HEK293T (cell line): Measurements from ENCODE around the gene GRAPL.
"Not testable (repeated sequence)": the region's sequence is repeated elsewhere in the genome, so short reads cannot be mapped to it uniquely, and the experiment has no call there.

Experiments
- CTCF ChIA-PET: fragments of 350-600 bp; formaldehyde crosslinking; extraction: SDS; loops from one replicate; lab custom pipeline; 2021; ENCODE audit warnings: antibody characterized with exemption, inconsistent platforms; lab: Yijun Ruan, JAX
- POLR2A ChIA-PET: fragments of 350-600 bp; formaldehyde crosslinking; extraction: SDS; loops from one replicate; lab custom pipeline; 2020; ENCODE audit warnings: antibody characterized with exemption, inconsistent platforms; lab: Yijun Ruan, JAX
- DNase-seq: peaks from one replicate; pipeline ENCODE4 v3.0.0; 2012; ENCODE audit warnings: mixed read lengths; ENCODE audit errors: extremely low spot score

Gene GRAPL

DNA sequence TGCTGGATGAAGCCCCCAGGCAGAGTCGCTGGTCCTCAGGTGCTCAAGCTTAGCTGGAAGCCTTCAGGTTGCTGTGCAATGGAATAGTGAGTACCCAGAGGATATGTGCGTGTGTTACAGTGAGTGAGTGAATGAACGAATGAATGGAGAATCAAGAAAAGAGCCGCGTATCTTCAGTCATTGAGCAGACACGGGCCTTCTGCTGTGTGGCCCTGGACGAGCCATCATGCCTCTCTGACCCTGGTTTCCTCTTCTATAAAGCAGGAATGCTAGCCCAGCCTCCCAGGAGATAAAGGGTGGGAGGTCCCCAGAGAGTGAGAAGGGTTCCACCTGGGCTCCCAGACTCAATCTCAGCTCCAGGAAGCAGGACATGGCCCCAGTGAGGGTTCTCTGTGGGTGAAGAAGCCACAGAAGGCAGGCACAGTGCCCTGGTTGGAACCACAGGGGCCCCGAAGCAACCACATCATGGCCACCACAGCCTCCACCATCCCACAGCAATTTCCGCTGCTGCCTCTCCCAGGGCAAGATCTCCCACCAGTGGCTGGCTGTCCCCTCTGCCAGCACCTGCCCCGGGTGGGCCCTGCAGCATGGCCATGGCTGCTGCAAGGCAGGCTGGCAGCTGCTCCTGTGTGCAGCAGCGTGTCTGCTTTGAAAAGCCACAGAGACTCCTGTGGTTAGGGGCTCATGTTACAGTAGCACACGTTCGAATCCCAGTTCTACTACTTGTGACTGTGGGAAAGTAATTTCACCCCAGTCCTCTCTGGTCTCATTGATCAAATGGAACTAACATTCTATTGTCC is 34.1 kb downstream of the GRAPL start:
- DNase-seq, POLR2A ChIA-PET, CTCF ChIA-PET: not testable (repeated sequence)

DNA sequence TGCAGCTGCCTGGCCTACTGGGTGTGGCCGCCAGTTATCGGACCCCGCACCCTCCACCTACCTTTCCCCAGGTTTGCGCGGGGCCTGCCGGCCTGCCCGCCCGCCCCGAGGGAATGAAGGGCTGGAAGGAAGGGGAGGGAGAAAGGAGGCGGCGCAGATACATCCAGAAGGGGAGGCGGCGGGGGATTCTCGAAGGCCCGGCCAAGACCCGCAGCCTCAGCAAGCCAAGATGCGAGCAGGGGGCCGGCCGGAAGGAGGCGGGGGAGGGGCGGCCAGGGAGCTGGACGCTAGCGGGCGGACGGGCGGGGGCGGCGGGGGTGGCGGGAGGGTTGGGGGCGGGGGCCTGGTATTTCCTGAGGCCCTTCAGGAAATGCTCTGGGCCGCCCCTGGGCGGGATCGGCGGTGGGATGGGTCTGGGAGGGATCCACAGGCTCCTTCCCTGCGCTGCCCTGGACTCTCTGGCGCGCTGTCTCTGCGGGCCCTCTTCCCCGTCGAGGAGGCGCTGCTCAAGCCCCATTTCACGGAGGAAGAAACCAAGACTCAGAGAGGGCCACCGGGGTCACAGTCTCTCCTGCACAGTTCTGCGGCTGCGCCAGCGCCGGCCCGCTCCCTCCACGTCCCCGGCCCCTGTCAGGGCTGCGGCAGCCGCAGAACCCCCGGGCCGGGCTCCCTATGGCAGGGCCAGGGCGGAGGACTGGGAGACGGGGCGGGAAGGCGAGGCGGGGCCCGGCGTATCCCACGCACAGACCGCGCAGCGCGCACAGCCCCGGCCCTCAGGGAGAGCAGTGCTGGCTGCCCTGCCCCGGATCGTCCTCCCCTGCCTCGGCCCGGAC is 35.2 kb downstream of the GRAPL start:
- POLR2A ChIA-PET, DNase-seq, CTCF ChIA-PET: not testable (repeated sequence)

DNA sequence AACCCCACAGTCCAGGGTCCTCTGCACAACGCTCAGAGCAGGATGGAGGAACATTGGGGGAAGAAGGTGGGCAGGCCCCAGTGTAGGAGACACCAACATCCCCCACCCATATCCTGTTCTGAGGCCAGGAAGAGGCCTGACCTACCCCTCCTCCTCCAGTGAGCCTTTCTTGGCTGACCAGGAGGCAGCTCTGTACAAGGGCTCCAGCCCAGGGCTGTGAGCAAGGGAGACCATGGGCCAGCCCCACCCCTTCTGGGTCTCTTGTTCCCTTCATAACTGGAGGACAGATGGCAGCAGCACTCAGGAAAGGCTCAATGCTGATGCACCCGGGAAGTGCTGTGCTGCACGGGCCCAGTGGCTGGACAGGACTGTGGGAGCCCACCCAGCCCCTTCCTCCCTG is 47.0 kb downstream of the GRAPL start:
- CTCF ChIA-PET, DNase-seq, POLR2A ChIA-PET: not testable (repeated sequence)

DNA sequence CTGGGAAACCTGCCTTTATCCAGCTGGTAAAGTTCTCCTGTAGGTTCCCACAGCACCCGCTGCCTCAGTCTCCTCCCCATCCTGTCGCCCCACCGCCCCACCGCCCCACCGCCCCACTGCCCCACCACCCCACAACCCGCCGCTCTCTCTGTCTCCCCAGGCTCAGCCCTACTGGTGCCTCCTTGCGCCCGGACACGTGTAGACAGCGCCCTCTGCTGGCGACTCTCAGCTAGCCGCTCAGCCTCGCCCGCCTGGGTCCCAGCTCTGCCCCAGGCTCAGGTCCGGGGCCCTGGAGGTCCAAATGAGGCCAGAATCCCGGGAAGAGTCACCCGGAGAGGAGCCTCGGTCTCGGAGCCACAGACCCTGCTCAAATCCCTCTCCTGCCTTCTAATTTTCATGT is 48.0 kb downstream of the GRAPL start:
- POLR2A ChIA-PET, CTCF ChIA-PET, DNase-seq: not testable (repeated sequence)

DNA sequence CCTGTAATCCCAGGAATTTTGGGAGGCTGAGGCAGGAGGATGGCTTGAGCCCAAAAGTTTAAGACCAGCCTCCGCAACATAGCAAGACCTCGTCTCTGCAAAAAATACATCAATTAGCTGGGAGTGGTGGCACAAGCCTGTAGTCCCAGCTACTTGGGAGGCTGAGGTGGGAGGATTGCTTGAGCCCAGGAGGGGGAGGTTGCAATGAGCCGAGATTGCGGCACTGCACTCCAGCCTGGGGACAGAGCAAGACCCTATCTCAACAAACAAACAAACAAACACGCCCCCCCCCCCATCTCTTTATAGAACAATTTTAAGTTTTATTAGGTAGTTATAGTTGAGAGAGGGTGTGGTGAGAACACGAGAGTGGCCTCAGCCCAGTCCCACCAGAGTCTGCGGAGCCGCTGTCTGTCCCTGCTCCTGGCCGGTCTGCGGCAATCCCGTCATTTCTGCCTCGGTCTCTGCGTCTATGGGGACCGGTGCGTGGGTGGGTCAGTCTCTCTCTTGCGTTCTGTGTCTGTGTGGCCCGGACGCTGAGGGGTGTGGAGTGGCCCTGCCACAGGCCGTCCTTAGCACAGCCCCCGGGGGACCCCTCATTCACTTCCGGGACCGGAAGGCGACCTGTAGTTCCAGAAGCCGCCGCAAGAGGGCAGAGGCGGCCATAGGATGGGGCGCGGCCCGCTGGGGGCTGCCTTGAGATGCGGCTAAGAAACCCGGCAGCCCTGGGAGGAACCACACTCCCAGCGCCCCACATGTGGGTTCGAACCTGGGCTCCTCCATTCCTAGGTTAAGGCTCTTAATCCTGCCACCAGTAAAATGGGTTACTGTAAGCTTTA is 53.9 kb downstream of the GRAPL start:
- POLR2A ChIA-PET, DNase-seq, CTCF ChIA-PET: not testable (repeated sequence)

DNA sequence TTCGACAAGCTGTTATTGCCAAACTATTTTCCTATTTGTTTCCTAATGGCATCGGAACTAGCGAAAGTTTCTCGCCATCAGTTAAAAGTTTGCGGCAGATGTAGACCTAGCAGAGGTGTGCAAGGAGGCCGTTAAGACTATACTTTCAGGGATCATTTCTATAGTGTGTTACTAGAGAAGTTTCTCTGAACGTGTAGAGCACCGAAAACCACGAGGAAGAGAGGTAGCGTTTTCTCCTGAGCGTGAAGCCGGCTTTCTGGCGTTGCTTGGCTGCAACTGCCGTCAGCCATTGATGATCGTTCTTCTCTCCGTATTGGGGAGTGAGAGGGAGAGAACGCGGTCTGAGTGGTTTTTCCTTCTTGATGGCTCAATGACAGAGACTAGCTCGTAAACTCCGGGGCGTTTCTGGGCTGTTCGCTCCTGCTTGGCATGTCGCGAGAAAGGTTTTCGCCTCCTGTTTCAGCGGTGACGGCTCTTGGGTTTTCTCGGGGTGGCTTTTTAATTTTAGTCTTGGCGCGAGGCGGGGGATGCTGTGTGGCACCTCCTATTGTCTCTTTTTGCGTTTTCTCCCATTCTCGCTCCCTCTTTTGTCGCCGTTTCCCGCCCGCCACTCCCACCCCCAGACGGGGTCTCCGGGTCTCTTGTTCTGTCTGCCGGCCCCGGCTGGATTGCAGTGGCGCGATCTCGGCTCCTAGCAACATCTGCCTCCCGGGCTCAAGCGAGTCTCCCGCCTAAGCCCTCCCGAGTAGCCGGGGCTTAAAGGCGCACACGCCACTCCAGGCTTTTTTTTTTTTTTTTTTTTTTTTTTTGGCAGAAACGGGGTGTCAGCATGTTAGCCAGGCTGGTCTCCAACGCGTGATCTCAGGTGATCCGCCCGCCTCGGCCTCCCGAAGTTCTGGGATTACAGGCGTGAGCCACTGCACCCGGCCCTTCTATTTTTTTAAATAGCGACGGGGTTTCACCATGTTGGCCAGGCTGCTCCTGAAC is 60.8 kb downstream of the GRAPL start:
- CTCF ChIA-PET, POLR2A ChIA-PET, DNase-seq: not testable (repeated sequence)

DNA sequence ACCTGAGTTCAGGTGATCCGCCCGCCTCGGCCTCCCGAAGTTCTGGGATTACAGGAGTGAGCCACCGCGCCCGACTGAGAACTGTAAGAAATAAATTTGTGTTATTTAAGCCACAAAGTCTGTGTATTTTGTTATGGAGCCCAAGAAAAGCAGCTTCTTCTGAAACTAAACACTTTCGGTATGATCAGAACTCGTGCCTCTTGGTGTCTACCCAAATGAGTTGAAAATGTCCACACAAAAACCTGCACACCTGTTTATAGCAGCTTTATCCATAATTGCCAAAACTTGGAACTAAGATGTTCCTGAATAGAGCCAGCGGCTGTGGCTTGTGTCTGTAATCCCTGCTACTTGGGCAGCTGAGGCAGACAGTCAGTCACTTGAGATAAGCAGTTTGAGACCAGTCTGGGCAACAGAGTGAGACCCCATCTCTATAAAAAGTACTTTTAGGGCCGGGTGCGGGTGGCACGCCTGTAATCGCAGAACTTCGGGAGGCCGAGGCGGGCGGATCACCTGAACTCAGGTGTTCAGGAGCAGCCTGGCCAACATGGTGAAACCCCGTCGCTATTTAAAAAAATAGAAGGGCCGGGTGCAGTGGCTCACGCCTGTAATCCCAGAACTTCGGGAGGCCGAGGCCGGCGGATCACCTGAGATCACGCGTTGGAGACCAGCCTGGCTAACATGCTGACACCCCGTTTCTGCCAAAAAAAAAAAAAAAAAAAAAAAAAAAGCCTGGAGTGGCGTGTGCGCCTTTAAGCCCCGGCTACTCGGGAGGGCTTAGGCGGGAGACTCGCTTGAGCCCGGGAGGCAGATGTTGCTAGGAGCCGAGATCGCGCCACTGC is 61.7 kb downstream of the GRAPL start:
- POLR2A ChIA-PET, CTCF ChIA-PET, DNase-seq: not testable (repeated sequence)

DNA sequence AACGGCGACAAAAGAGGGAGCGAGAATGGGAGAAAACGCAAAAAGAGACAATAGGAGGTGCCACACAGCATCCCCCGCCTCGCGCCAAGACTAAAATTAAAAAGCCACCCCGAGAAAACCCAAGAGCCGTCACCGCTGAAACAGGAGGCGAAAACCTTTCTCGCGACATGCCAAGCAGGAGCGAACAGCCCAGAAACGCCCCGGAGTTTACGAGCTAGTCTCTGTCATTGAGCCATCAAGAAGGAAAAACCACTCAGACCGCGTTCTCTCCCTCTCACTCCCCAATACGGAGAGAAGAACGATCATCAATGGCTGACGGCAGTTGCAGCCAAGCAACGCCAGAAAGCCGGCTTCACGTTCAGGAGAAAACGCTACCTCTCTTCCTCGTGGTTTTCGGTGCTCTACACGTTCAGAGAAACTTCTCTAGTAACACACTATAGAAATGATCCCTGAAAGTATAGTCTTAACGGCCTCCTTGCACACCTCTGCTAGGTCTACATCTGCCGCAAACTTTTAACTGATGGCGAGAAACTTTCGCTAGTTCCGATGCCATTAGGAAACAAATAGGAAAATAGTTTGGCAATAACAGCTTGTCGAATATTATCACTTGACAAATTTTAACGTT is 62.5 kb downstream of the GRAPL start:
- POLR2A ChIA-PET, DNase-seq, CTCF ChIA-PET: not testable (repeated sequence)

DNA sequence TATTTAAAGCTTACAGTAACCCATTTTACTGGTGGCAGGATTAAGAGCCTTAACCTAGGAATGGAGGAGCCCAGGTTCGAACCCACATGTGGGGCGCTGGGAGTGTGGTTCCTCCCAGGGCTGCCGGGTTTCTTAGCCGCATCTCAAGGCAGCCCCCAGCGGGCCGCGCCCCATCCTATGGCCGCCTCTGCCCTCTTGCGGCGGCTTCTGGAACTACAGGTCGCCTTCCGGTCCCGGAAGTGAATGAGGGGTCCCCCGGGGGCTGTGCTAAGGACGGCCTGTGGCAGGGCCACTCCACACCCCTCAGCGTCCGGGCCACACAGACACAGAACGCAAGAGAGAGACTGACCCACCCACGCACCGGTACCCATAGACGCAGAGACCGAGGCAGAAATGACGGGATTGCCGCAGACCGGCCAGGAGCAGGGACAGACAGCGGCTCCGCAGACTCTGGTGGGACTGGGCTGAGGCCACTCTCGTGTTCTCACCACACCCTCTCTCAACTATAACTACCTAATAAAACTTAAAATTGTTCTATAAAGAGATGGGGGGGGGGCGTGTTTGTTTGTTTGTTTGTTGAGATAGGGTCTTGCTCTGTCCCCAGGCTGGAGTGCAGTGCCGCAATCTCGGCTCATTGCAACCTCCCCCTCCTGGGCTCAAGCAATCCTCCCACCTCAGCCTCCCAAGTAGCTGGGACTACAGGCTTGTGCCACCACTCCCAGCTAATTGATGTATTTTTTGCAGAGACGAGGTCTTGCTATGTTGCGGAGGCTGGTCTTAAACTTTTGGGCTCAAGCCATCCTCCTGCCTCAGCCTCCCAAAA is 69.2 kb downstream of the GRAPL start:
- DNase-seq, CTCF ChIA-PET, POLR2A ChIA-PET: not testable (repeated sequence)

DNA sequence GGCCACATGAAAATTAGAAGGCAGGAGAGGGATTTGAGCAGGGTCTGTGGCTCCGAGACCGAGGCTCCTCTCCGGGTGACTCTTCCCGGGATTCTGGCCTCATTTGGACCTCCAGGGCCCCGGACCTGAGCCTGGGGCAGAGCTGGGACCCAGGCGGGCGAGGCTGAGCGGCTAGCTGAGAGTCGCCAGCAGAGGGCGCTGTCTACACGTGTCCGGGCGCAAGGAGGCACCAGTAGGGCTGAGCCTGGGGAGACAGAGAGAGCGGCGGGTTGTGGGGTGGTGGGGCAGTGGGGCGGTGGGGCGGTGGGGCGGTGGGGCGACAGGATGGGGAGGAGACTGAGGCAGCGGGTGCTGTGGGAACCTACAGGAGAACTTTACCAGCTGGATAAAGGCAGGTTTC is 75.1 kb downstream of the GRAPL start:
- CTCF ChIA-PET, POLR2A ChIA-PET, DNase-seq: not testable (repeated sequence)

DNA sequence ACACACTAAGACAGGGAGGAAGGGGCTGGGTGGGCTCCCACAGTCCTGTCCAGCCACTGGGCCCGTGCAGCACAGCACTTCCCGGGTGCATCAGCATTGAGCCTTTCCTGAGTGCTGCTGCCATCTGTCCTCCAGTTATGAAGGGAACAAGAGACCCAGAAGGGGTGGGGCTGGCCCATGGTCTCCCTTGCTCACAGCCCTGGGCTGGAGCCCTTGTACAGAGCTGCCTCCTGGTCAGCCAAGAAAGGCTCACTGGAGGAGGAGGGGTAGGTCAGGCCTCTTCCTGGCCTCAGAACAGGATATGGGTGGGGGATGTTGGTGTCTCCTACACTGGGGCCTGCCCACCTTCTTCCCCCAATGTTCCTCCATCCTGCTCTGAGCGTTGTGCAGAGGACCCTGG is 76.0 kb downstream of the GRAPL start:
- DNase-seq, CTCF ChIA-PET, POLR2A ChIA-PET: not testable (repeated sequence)
